CD14-positive monocyte (primary cell): ENCODE results near the gene PIERCE2. TPM values are rescaled to one million over a fixed set of nuclear protein-coding genes. Genes with fewer than 3 reads are reported as not detected.
"Not testable (repeated sequence)": the region's sequence is repeated elsewhere in the genome, so short reads cannot be mapped to it uniquely, and the experiment has no call there.

ENCODE experiments used
- DNase-seq, 3 donors: peaks; one replicate each; pipeline ENCODE4 v3.0.0-alpha.2; 2011 to 2022
- H2AFZ ChIP-seq: 2 replicates; pipeline ENCODE4 v1.6.0; 2012; ENCODE audit warnings: mild to moderate bottlenecking, low read depth, low read length, inconsistent platforms; ENCODE audit not compliant: insufficient read depth, poor library complexity, severe bottlenecking
- H3K27ac ChIP-seq, 2 donors: 1 replicate in 1 of 2; 2 replicates in 1 of 2; pipeline ENCODE4 v1.5.1; 2012 to 2013; ENCODE audit warnings: low read length in 2 of 2, control low read depth in 1 of 2, inconsistent platforms in 1 of 2, low read depth in 1 of 2, mild to moderate bottlenecking in 1 of 2
- H3K27me3 ChIP-seq, 2 donors: one replicate each; pipeline versions ENCODE4 v1.6.0 to v1.6.1; 2011 to 2013; ENCODE audit warnings: low read length in 2 of 2; ENCODE audit not compliant: control insufficient read depth in 2 of 2, insufficient read depth in 2 of 2
- H3K36me3 ChIP-seq, 2 donors: replicated peaks in 1 of 2; 1 replicate in 1 of 2; 2 replicates in 1 of 2; pipeline versions ENCODE4 v1.5.1 to v1.6.1; 2012 to 2013; ENCODE audit warnings: low read length in 2 of 2, control low read depth in 1 of 2, inconsistent platforms in 1 of 2, mild to moderate bottlenecking in 1 of 2; ENCODE audit not compliant: insufficient read depth in 2 of 2, control insufficient read depth in 1 of 2
- H3K4me1 ChIP-seq, 2 donors: 1 replicate in 1 of 2; 2 replicates in 1 of 2; pipeline versions ENCODE4 v1.5.1 to v1.6.1; 2012 to 2013; ENCODE audit warnings: low read length in 2 of 2, control low read depth in 1 of 2, inconsistent platforms in 1 of 2, mild to moderate bottlenecking in 1 of 2, moderate library complexity in 1 of 2; ENCODE audit not compliant: insufficient read depth in 2 of 2, control insufficient read depth in 1 of 2
- H3K4me2 ChIP-seq: replicated peaks from 2 replicates; pipeline ENCODE3; 2012; ENCODE audit warnings: low read length, moderate library complexity, mild to moderate bottlenecking; ENCODE audit not compliant: poor library complexity, severe bottlenecking; ENCODE audit errors: extremely low read depth
- H3K4me3 ChIP-seq, 3 experiments: fragments of 200-600 bp in 1 of 3; sonication (generic) in 1 of 3; replicated peaks in 1 of 3; 1 replicate in 2 of 3; 2 replicates in 1 of 3; pipeline ENCODE4 v1.5.1; 2011 to 2013; ENCODE audit warnings: low read length in 3 of 3, mild to moderate bottlenecking in 3 of 3, control low read depth in 2 of 3, low read depth in 2 of 3, inconsistent platforms in 1 of 3, moderate library complexity in 1 of 3
- H3K79me2 ChIP-seq: 2 replicates; pipeline ENCODE4 v1.6.0; 2012; ENCODE audit warnings: mild to moderate bottlenecking, control low read depth, inconsistent platforms, low read length, moderate library complexity; ENCODE audit not compliant: insufficient read depth
- H3K9ac ChIP-seq: 2 replicates; pipeline ENCODE4 v1.6.0; 2017; ENCODE audit warnings: low read length, mild to moderate bottlenecking; ENCODE audit not compliant: insufficient read depth, poor library complexity, severe bottlenecking
- H3K9me3 ChIP-seq, 2 donors: replicated peaks in 1 of 2; 1 replicate in 1 of 2; 2 replicates in 1 of 2; pipeline versions ENCODE4 v1.5.1 to v1.6.1; 2012 to 2013; ENCODE audit warnings: low read length in 2 of 2, control low read depth in 1 of 2; ENCODE audit not compliant: control insufficient read depth in 1 of 2, insufficient read depth in 1 of 2
- H4K20me1 ChIP-seq: 2 replicates; pipeline ENCODE4 v1.6.0; 2012; ENCODE audit warnings: mild to moderate bottlenecking, low read length, control low read depth, moderate library complexity; ENCODE audit not compliant: insufficient read depth
- H3K27ac Mint-ChIP-seq, 7 donors: one replicate each; pipeline ENCODE4 v1.8.0; 2020; ENCODE audit warnings: mild to moderate bottlenecking in 7 of 7, mixed read lengths in 7 of 7, moderate library complexity in 6 of 7, inconsistent platforms in 2 of 7
- H3K27me3 Mint-ChIP-seq, 3 donors: one replicate each; pipeline ENCODE4 v1.8.0; 2021 to 2022; ENCODE audit warnings: low read depth in 3 of 3, mild to moderate bottlenecking in 3 of 3, mixed read lengths in 3 of 3, moderate library complexity in 3 of 3, inconsistent platforms in 1 of 3
- H3K36me3 Mint-ChIP-seq, 2 donors: one replicate each; pipeline ENCODE4 v1.8.0; 2020; ENCODE audit warnings: mixed read lengths in 2 of 2, inconsistent platforms in 1 of 2, mild to moderate bottlenecking in 1 of 2
- H3K4me1 Mint-ChIP-seq: one replicate; pipeline ENCODE4 v1.8.0; 2020; ENCODE audit warnings: mild to moderate bottlenecking, mixed read lengths
- H3K4me3 Mint-ChIP-seq, 2 donors: one replicate each; pipeline ENCODE4 v1.8.0; 2020; ENCODE audit warnings: mild to moderate bottlenecking in 2 of 2, mixed read lengths in 2 of 2, moderate library complexity in 1 of 2
- H3K9me3 Mint-ChIP-seq, 7 donors: one replicate each; pipeline ENCODE4 v1.8.0; 2020 to 2022; ENCODE audit warnings: mixed read lengths in 7 of 7, mild to moderate bottlenecking in 6 of 7, moderate library complexity in 6 of 7, inconsistent platforms in 2 of 7
- CTCF ChIP-seq: fragments of 200-600 bp; IDR thresholded peaks from one replicate; pipeline ENCODE4 v1.8.0; 2022; ENCODE audit warnings: antibody characterized with exemption, mild to moderate bottlenecking
- WGBS: methylation state at CpG from one replicate; pipeline ENCODE4 v1.1.5; 2013; ENCODE audit warnings: missing lambda C conversion rate; ENCODE audit not compliant: insufficient coverage; 5-methylcytosine and 5-hydroxymethylcytosine counted together
- intact Hi-C, 2 donors: fragments of 100-400 bp; cut with micrococcal nuclease; formaldehyde crosslinking; loops; one replicate each; pipeline versions ENCODE4 v1.15.0 to v1.15.1; 2023
- polyA plus RNA-seq, 3 donors: library from polyadenylated mRNA; depleted of rRNA in 1 of 3; unstranded in 2 of 3; stranded (reverse) in 1 of 3; fragments of 300-500 nt in 2 of 3; fragments of >200 nt in 1 of 3; fragmentation: Illumina TruSeq in 2 of 3; gene quantifications; 1 replicate in 2 of 3; 2 replicates in 1 of 3; pipeline ENCODE4 v1.2.3, GENCODE V29; 2012 to 2021

The PIERCE2 gene
- polyA plus RNA-seq, 3 donors = 0.13 to 1.3 (median 0.61) TPM

- Histone ChIP-seq H3K36me3 (peaks cover 0 to 28% of the 10 kb centered on the region in 2 donors), H2AFZ (no peak overlapping the region), H3K4me1 (peaks cover 56 to 71% of the 10 kb centered on the region in 2 donors), H3K9ac (no peak overlapping the region), H3K4me3 (no peak overlapping the region), H3K4me2 (no peak overlapping the region), H3K79me2 (peaks cover 94% of the 10 kb centered on the region), H4K20me1 (peaks cover 13% of the 10 kb centered on the region), H3K27ac (no peak overlapping the region), H3K27me3 (no peaks in the 10 kb centered on the region), H3K9me3 (no peaks in the 10 kb centered on the region)
- H3K4me3 Mint-ChIP-seq = no peak overlapping the region
- peaks cover 23 to 38% of the 10 kb centered on the region in 2 donors for H3K36me3 Mint-ChIP-seq
- peaks cover 0 to 1% (median 0%) of the 10 kb centered on the region in 3 donors for H3K27me3 Mint-ChIP-seq
- DNase-seq = no peak
- intact Hi-C loops = no loop called here
- H3K9me3 Mint-ChIP-seq = peaks cover 1 to 8% (median 5%) of the 10 kb centered on the region in 7 donors
- WGBS = 91% methylated on average over 5 of the region's 5 CpGs
- peaks cover 85% of the 10 kb centered on the region for H3K4me1 Mint-ChIP-seq
- no peak for TF ChIP-seq CTCF
- H3K27ac Mint-ChIP-seq = no peak overlapping the region
Observed at GRCh38 chr15:55398243-55398642, 10.1 kb upstream of the PIERCE2 start.

- peaks cover 23 to 33% of the 10 kb centered on the region in 2 donors for H3K36me3 Mint-ChIP-seq
- Histone ChIP-seq H3K36me3 (peaks cover 0 to 28% of the 10 kb centered on the region in 2 donors), H3K4me1 (peaks cover 52 to 71% of the 10 kb centered on the region in 2 donors), H3K79me2 (peaks cover 91% of the 10 kb centered on the region)
- H4K20me1 ChIP-seq, H3K9ac ChIP-seq, H2AFZ ChIP-seq, H3K27ac ChIP-seq, H3K4me3 ChIP-seq, H3K4me3 Mint-ChIP-seq, H3K27me3 ChIP-seq, H3K9me3 Mint-ChIP-seq, H3K27me3 Mint-ChIP-seq, H3K9me3 ChIP-seq, H3K4me2 ChIP-seq, DNase-seq: not testable (repeated sequence)
- intact Hi-C loops = loop anchor here in 1 of 2 donors (10.0 kb wide), 2 partner anchors 75 to 175 kb away; no protein-coding TSS in a partner anchor
- peaks cover 84% of the 10 kb centered on the region for H3K4me1 Mint-ChIP-seq
- WGBS = 100% methylated on average over 4 of the region's 8 CpGs
- H3K27ac Mint-ChIP-seq = peak overlapping the region in 1 of 7 donors; percentile 55
Observed at GRCh38 chr15:55400050-55400449, 8.2 kb upstream of the PIERCE2 start.
